ENCODE results near the gene WBP2.

The WBP2 gene

DNA sequence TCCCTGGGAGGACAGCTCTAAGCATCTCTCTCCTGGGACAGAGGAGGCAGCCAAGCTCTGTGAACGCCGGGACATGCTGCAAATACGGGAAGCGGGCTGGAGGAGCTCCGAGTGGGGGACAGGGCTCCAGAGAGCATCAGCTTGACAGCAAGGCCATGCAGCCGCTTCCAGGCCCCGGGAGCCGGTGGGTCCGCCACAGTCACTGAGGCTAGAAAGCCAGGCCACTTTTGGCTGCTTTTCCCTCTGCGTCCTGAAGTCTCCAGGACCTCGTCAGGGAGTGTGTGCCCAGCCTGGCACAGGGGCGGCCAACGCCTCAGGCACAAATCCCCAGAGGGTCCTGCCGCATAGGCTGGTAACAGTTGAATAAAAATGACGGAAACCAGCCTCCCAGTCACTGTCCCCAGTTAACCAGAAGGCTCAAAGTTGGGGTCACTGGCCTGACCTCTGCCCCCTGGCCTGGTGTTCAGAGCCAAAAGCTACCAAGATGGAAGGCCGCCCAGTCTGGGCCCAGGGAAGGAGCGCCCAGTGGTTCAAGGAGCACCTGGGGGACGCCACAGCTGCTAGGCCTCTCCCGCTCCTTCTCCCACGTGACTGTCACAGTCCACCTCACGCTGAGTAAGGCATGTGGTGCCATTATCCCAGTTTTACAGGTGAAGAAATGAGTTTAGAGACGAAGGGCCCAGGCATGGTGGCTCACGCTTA is 44.8 kb upstream of the WBP2 start:
- Histone ChIP-seq H3K27ac (no peak overlapping the region), H3K9ac (no peak overlapping the region), H3K4me2 (no peak overlapping the region), H4K20me1 (ENCODE audit: insufficient read depth) (no peaks in the 10 kb centered on the region), H3K27me3 (ENCODE audit: insufficient read depth, low read depth) (no peaks in the 10 kb centered on the region), H3K4me3 (IDR thresholded peaks at IDR 0.05; ENCODE audit: insufficient read depth, low read depth, low read length) (no peak overlapping the region), H3K4me1 (ENCODE audit: low read depth, poor library complexity, severe bottlenecking) (peaks cover 32% of the 10 kb centered on the region), H3K36me3 (ENCODE audit: insufficient read depth) (peaks cover 7% of the 10 kb centered on the region; the same call in 1 of the 2 replicates), H2AFZ (ENCODE audit: low read depth) (no peak overlapping the region), H3K79me2 (ENCODE audit: insufficient read depth, low read depth) (peaks cover 28% of the 10 kb centered on the region)
- TF ChIP-seq, protein P1, sequence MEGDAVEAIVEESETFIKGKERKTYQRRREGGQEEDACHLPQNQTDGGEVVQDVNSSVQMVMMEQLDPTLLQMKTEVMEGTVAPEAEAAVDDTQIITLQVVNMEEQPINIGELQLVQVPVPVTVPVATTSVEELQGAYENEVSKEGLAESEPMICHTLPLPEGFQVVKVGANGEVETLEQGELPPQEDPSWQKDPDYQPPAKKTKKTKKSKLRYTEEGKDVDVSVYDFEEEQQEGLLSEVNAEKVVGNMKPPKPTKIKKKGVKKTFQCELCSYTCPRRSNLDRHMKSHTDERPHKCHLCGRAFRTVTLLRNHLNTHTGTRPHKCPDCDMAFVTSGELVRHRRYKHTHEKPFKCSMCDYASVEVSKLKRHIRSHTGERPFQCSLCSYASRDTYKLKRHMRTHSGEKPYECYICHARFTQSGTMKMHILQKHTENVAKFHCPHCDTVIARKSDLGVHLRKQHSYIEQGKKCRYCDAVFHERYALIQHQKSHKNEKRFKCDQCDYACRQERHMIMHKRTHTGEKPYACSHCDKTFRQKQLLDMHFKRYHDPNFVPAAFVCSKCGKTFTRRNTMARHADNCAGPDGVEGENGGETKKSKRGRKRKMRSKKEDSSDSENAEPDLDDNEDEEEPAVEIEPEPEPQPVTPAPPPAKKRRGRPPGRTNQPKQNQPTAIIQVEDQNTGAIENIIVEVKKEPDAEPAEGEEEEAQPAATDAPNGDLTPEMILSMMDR (conservative IDR thresholded peaks at IDR 0.05; ENCODE audit: low read depth, low read length): no peak

DNA sequence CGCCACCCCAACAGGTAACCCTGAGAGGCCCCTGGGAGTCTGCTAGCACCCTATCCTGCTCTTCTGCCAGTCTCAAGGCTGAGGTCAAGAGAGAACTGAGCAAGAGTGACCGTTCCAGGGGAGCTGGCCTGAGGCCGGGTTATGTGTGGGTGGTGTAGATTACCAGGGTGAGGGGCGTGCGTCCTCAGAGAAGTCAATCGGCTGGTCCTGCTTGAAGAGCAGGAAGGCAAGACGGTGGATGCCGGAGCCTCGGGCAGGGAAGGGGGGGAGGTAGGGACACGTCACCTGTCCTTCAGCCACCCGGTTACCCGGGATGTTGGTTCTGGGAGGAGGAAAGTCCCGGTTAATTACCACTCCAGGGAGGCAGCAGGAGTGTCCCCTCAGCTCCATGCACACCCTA is 44.2 kb upstream of the WBP2 start:
- H3K4me1 ChIP-seq (ENCODE audit: low read depth, poor library complexity, severe bottlenecking): peaks cover 36% of the 10 kb centered on the region
- TF ChIP-seq, protein P1 (conservative IDR thresholded peaks at IDR 0.05; ENCODE audit: low read depth, low read length): no peak
- no peak overlapping the region for H3K9ac ChIP-seq
- H3K79me2 ChIP-seq (ENCODE audit: insufficient read depth, low read depth): peaks cover 33% of the 10 kb centered on the region
- no peak overlapping the region for H3K27ac ChIP-seq
- no peak overlapping the region for H2AFZ ChIP-seq (ENCODE audit: low read depth)
- H4K20me1 ChIP-seq (ENCODE audit: insufficient read depth): no peaks in the 10 kb centered on the region
- no peaks in the 10 kb centered on the region for H3K27me3 ChIP-seq (ENCODE audit: insufficient read depth, low read depth)
- no peak overlapping the region for H3K4me3 ChIP-seq (IDR thresholded peaks at IDR 0.05; ENCODE audit: insufficient read depth, low read depth, low read length)
- peaks cover 7% of the 10 kb centered on the region; the same call in 1 of the 2 replicates for H3K36me3 ChIP-seq (ENCODE audit: insufficient read depth)
- no peak overlapping the region for H3K4me2 ChIP-seq

DNA sequence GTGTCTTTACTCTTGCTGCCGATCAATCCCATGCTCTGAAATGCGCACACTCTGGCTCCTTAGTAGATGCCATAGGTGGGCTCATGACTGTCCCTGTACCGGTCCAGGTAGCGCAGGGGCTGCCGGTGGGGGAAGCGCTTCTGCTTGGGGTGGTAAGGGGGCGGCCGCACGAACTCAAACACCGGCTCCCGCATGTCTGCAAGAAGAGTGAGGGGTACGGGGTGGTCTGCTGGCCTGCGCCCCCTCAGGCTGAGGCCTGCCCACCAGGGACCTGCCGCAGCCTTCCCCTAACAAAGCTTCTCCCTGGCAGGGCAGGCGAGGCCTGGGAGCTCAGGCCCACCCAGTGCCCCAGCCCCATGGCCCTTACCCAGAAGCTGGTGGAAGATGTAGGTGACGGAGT is 43.7 kb upstream of the WBP2 start:
- Histone ChIP-seq H3K36me3 (ENCODE audit: insufficient read depth) (peaks cover 7% of the 10 kb centered on the region; the same call in 1 of the 2 replicates), H2AFZ (ENCODE audit: low read depth) (no peak overlapping the region), H4K20me1 (ENCODE audit: insufficient read depth) (no peaks in the 10 kb centered on the region), H3K4me2 (no peak overlapping the region), H3K4me1 (ENCODE audit: low read depth, poor library complexity, severe bottlenecking) (peaks cover 38% of the 10 kb centered on the region), H3K79me2 (ENCODE audit: insufficient read depth, low read depth) (peaks cover 33% of the 10 kb centered on the region), H3K9ac (no peak overlapping the region), H3K27me3 (ENCODE audit: insufficient read depth, low read depth) (no peaks in the 10 kb centered on the region), H3K27ac (no peak overlapping the region), H3K4me3 (IDR thresholded peaks at IDR 0.05; ENCODE audit: insufficient read depth, low read depth, low read length) (no peak overlapping the region)
- TF ChIP-seq, protein P1 (conservative IDR thresholded peaks at IDR 0.05; ENCODE audit: low read depth, low read length): no peak

DNA sequence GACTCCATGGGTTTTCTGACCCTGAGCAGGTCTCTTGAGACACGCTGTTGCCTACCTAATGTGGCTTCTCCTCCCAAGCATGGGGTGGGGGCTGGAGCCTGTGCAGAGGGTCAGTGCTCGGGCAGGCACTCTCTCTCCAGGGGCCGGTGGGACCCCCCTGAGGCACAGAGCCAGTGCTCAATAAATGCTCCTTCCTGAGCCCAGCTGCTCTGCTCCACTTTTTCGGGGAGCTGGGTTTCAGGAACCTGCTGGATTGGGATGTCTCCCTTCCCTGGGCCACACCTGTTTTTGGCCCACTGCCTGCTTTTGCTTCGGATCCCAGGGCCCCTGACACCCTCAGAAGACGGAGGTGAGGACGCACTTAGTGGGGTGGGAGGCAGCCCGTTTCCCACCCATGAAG is 42.9 kb upstream of the WBP2 start:
- Histone ChIP-seq H3K79me2 (ENCODE audit: insufficient read depth, low read depth) (peaks cover 30% of the 10 kb centered on the region), H3K4me1 (ENCODE audit: low read depth, poor library complexity, severe bottlenecking) (peaks cover 32% of the 10 kb centered on the region), H3K27ac (no peak overlapping the region), H3K36me3 (ENCODE audit: insufficient read depth) (peaks cover 7% of the 10 kb centered on the region; the same call in 1 of the 2 replicates), H3K27me3 (ENCODE audit: insufficient read depth, low read depth) (no peaks in the 10 kb centered on the region), H3K4me3 (IDR thresholded peaks at IDR 0.05; ENCODE audit: insufficient read depth, low read depth, low read length) (no peak overlapping the region), H2AFZ (ENCODE audit: low read depth) (no peak overlapping the region), H3K9ac (no peak overlapping the region), H3K4me2 (no peak overlapping the region), H4K20me1 (ENCODE audit: insufficient read depth) (no peaks in the 10 kb centered on the region)
- TF ChIP-seq, protein P1 (conservative IDR thresholded peaks at IDR 0.05; ENCODE audit: low read depth, low read length): no peak

Data from KMS-11 (cell line).